ENCODE results near the gene TEPSIN. TPM values are rescaled to one million over a fixed set of nuclear protein-coding genes. Genes with fewer than 3 reads are reported as not detected.
A peak's percentile ranks its signal among the peaks of the same experiment; 100 is the strongest.

TEPSIN gene
- polyA plus RNA-seq, 1 experiment: 19.4 TPM

- H3K27me3 ChIP-seq (ENCODE audit: control insufficient read depth, insufficient read depth, low read length): no peaks in the 10 kb centered on the region
- ChIA-PET POLR2A (no interaction called here), CTCF (interaction anchor here (0.9 kb wide), 1 partner anchor 15 kb away, joined by 3 read pairs; the partner anchor contains the start of genes NDUFAF8 and TEPSIN)
- TF ChIP-seq CTCF (IDR thresholded peaks at IDR 0.05; ENCODE audit: insufficient read depth, low read depth, low read length): no peak
- no peak for DNase-seq (ENCODE audit: low read depth)
- H3K36me3 ChIP-seq (ENCODE audit: control insufficient read depth, insufficient read depth, low read length): no peaks in the 10 kb centered on the region; the same call in none of the 2 replicates
- H3K4me3 ChIP-seq (ENCODE audit: low read depth, low read length): peak overlapping the region; percentile 47
These were observed 15.1 kb downstream of the TEPSIN start for GRCh38 chr17:81223762-81224130.

- Histone ChIP-seq H3K27me3 (ENCODE audit: control insufficient read depth, insufficient read depth, low read length) (no peaks in the 10 kb centered on the region), H3K36me3 (ENCODE audit: control insufficient read depth, insufficient read depth, low read length) (no peaks in the 10 kb centered on the region; the same call in 1 of the 2 replicates), H3K4me3 (ENCODE audit: low read depth, low read length) (peak within 1 kb of the TSS; percentile 81)
- ChIA-PET CTCF (interaction anchor here (0.8 to 1.1 kb wide), 4 partner anchors 14 to 249 kb away, joined by 3 to 4 read pairs (median 4); no protein-coding TSS in a partner anchor), POLR2A (interaction anchor here (0.6 kb wide), 1 partner anchor 187 kb away, joined by 7 read pairs; no protein-coding TSS in a partner anchor)
- no peak for TF ChIP-seq CTCF (IDR thresholded peaks at IDR 0.05; ENCODE audit: insufficient read depth, low read depth, low read length)
- peak; percentile 83 for DNase-seq (ENCODE audit: low read depth)
These were observed 15.7 kb downstream of the TEPSIN start, which contains the start of gene CEP131 for GRCh38 chr17:81222906-81223761. CEP131 (minus strand) TSS chr17:81222965; CDS start chr17:81220056, 2,909 bp downstream.

- POLR2A ChIA-PET: no interaction called here
- CTCF ChIA-PET: interaction anchor here (0.8 to 1.1 kb wide), 4 partner anchors 15 to 250 kb away, joined by 3 to 4 read pairs (median 4); no protein-coding TSS in a partner anchor
These were observed 16.3 kb downstream of the TEPSIN start for GRCh38 chr17:81222620-81222905.

DNA sequence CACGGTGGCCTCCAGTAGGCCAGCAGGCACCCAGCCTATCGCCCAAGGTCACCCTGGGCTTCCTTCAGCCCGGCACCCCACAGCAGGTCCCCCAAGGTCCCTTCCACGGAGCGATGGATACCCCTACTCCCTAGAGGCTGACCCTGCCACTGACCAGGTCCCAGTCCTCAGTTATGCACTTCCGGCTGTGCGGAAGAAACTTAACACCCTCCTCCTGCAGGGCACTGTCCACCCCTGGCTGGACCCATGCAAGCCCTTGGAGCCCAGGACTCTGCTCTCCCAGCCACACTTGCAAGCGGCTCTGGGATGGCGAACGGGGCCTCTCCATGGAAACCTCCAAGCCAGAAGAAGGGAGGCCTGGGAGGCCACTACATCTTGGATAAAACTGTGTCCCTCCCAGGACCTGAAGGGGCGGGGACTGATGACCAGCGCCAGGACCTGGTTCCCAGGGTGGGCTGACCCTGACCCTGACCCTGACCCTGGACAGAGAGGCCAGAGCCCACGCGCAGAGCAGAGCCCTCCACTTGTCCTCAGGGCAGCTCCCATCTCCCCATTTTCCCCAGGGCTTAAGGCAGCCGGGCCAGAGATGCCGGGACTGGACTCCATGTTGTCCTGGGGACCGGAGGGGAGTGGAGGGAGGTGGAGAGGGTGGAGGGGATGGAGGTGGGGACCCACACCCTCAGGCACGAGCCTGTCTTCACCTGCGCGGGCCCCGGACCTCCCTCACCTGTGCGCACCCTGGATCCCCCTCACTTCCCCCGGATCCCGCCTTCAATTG is 16.8 kb downstream of the TEPSIN start:
- H3K36me3 ChIP-seq (ENCODE audit: control insufficient read depth, insufficient read depth, low read length): no peaks in the 10 kb centered on the region; the same call in 1 of the 2 replicates
- CTCF ChIA-PET: interaction anchor here (0.9 to 1.5 kb wide), 3 partner anchors 16 to 79 kb away, joined by 3 to 4 read pairs (median 3); no protein-coding TSS in a partner anchor

More at GRCh38 chr17:81222620-81222905, 16.3 kb downstream of the TEPSIN start:
- no peak for DNase-seq (ENCODE audit: low read depth)
- no peak for TF ChIP-seq CTCF (IDR thresholded peaks at IDR 0.05; ENCODE audit: insufficient read depth, low read depth, low read length)
- Histone ChIP-seq H3K4me3 (ENCODE audit: low read depth, low read length) (peak overlapping the region; percentile 81), H3K27me3 (ENCODE audit: control insufficient read depth, insufficient read depth, low read length) (no peaks in the 10 kb centered on the region), H3K36me3 (ENCODE audit: control insufficient read depth, insufficient read depth, low read length) (no peaks in the 10 kb centered on the region; the same call in 1 of the 2 replicates)

More for the DNA sequence above, 16.8 kb downstream of the TEPSIN start:
- no peak for TF ChIP-seq CTCF (IDR thresholded peaks at IDR 0.05; ENCODE audit: insufficient read depth, low read depth, low read length)
- POLR2A ChIA-PET: no interaction called here
- DNase-seq (ENCODE audit: low read depth): no peak
- Histone ChIP-seq H3K27me3 (ENCODE audit: control insufficient read depth, insufficient read depth, low read length) (no peaks in the 10 kb centered on the region), H3K4me3 (ENCODE audit: low read depth, low read length) (peak overlapping the region; percentile 81)
